SK-N-SH (cell line): ENCODE data around the gene TAS2R8. TPM values are rescaled to one million over a fixed set of nuclear protein-coding genes. Genes with fewer than 3 reads are reported as not detected.
"Not testable (repeated sequence)": the region's sequence is repeated elsewhere in the genome, so short reads cannot be mapped to it uniquely, and the experiment has no call there.

Source experiments
- CTCF ChIA-PET: fragments of 300-600, 350-600 bp; formaldehyde crosslinking; extraction: SDS; loops from one replicate; lab custom pipeline; 2021; lab: Yijun Ruan, JAX
- POLR2A ChIA-PET: fragments of 350-600 bp; sonication (Branson Sonifier 250); formaldehyde crosslinking; extraction: SDS; loops from one replicate; lab custom pipeline; 2020; ENCODE audit warnings: antibody characterized with exemption, inconsistent platforms; lab: Yijun Ruan, JAX
- DNase-seq: peaks from one replicate; pipeline ENCODE4 v3.0.0; 2012
- H2AFZ ChIP-seq: fragments of 200-600 bp; sonication (generic); 2 replicates; pipeline ENCODE4 v1.8.1; 2016; ENCODE audit warnings: antibody characterized with exemption, mild to moderate bottlenecking, low read depth
- H3F3A ChIP-seq: fragments of 200-600 bp; sonication (generic); replicated peaks from 2 replicates; pipeline ENCODE3; 2016; ENCODE audit warnings: antibody characterized with exemption, mild to moderate bottlenecking; ENCODE audit not compliant: insufficient read depth
- H3K27ac ChIP-seq, 2 experiments: fragments of 200-500 bp in 1 of 2; fragments of 200-600 bp in 1 of 2; sonication (Bioruptor generic) in 1 of 2; sonication (generic), shearing (Covaris generic) in 1 of 2; 2 replicates each; pipeline versions ENCODE4 v1.5.1 to v1.6.1; 2014 to 2016; ENCODE audit warnings: low read depth in 2 of 2, inconsistent platforms in 1 of 2, low read length in 1 of 2, mild to moderate bottlenecking in 1 of 2, mixed read lengths in 1 of 2
- H3K27me3 ChIP-seq: fragments of 200-600 bp; sonication (generic), shearing (Covaris generic); 2 replicates; pipeline ENCODE4 v1.6.1; 2016; ENCODE audit warnings: mixed run types; ENCODE audit not compliant: insufficient read depth
- H3K36me3 ChIP-seq, 2 experiments: fragments of 200-500 bp in 1 of 2; fragments of 200-600 bp in 1 of 2; sonication (Bioruptor generic) in 1 of 2; sonication (generic) in 1 of 2; replicated peaks in 1 of 2; 2 replicates each; pipeline versions ENCODE3 to v1.5.1; 2014 to 2016; ENCODE audit warnings: low read length in 1 of 2, mild to moderate bottlenecking in 1 of 2; ENCODE audit not compliant: insufficient read depth in 2 of 2, control insufficient read depth in 1 of 2
- H3K4me1 ChIP-seq, 2 experiments: fragments of 200-500 bp in 1 of 2; fragments of 200-600 bp in 1 of 2; sonication (Bioruptor generic) in 1 of 2; sonication (generic), shearing (Covaris generic) in 1 of 2; 2 replicates each; pipeline versions ENCODE4 v1.5.1 to v1.6.1; 2014 to 2016; ENCODE audit warnings: low read depth in 1 of 2, low read length in 1 of 2, mixed run types in 1 of 2; ENCODE audit not compliant: insufficient read depth in 2 of 2, control insufficient read depth in 1 of 2
- H3K4me2 ChIP-seq: fragments of 200-600 bp; sonication (generic), shearing (Covaris generic); 2 replicates; pipeline ENCODE4 v1.6.1; 2017; ENCODE audit warnings: mixed run types
- H3K4me3 ChIP-seq, 2 experiments: fragments of 200-500 bp in 1 of 2; fragments of 200-600 bp in 1 of 2; sonication (Bioruptor generic) in 1 of 2; sonication (generic), shearing (Covaris generic) in 1 of 2; 2 replicates each; pipeline versions ENCODE4 v1.5.1 to v1.8.1; 2014 to 2016; ENCODE audit warnings: low read depth in 2 of 2, inconsistent platforms in 1 of 2, low read length in 1 of 2, mild to moderate bottlenecking in 1 of 2, mixed read lengths in 1 of 2, moderate library complexity in 1 of 2
- H3K79me2 ChIP-seq: fragments of 200-600 bp; sonication (generic); 2 replicates; pipeline ENCODE4 v1.8.1; 2017; ENCODE audit warnings: mild to moderate bottlenecking; ENCODE audit not compliant: insufficient read depth
- H3K9ac ChIP-seq: fragments of 200-600 bp; sonication (generic); 2 replicates; pipeline ENCODE4 v1.6.1; 2017; ENCODE audit warnings: mixed run types
- H3K9me2 ChIP-seq: fragments of 200-600 bp; sonication (generic); 2 replicates; pipeline ENCODE4 v1.6.1; 2017; ENCODE audit warnings: mixed run types
- H3K9me3 ChIP-seq: fragments of 200-600 bp; sonication (generic); 2 replicates; pipeline ENCODE4 v1.6.1; 2017; ENCODE audit warnings: mixed run types, mild to moderate bottlenecking, moderate library complexity
- H4K20me1 ChIP-seq: fragments of 200-600 bp; sonication (generic); 2 replicates; pipeline ENCODE4 v1.6.1; 2017; ENCODE audit warnings: mild to moderate bottlenecking, mixed run types; ENCODE audit not compliant: insufficient read depth
- CHD2 ChIP-seq: fragments of 150-350 bp; IDR thresholded peaks from 2 replicates; pipeline ENCODE4 v1.6.1; 2018; ENCODE audit warnings: low read length; ENCODE audit not compliant: partially characterized antibody
- GABPA ChIP-seq: IDR thresholded peaks from 2 replicates; pipeline ENCODE4 v1.4.0; 2012; ENCODE audit warnings: low read depth, mild to moderate bottlenecking
- MXI1 ChIP-seq: IDR thresholded peaks from 2 replicates; pipeline ENCODE4 v1.6.1; 2012; ENCODE audit warnings: mild to moderate bottlenecking, low read depth, low read length, improper control_type of control experiment
- NFIC ChIP-seq: IDR thresholded peaks from 2 replicates; pipeline ENCODE4 v1.4.0; 2012; ENCODE audit warnings: borderline replicate concordance
- POLR2AphosphoS5 ChIP-seq: IDR thresholded peaks from 2 replicates; pipeline ENCODE4 v1.6.1; 2012; ENCODE audit warnings: low read depth, low read length
- RAD21 ChIP-seq: IDR thresholded peaks from 2 replicates; pipeline ENCODE4 v1.6.1; 2012; ENCODE audit warnings: mild to moderate bottlenecking, low read length
- TAF1 ChIP-seq: IDR thresholded peaks from 2 replicates; pipeline ENCODE4 v1.6.1; 2012; ENCODE audit warnings: low read depth, mild to moderate bottlenecking, low read length, moderate library complexity, borderline replicate concordance
- YY1 ChIP-seq: IDR thresholded peaks from 2 replicates; pipeline ENCODE4 v1.4.0; 2012; ENCODE audit warnings: low read depth, mild to moderate bottlenecking
- WGBS: methylation state at CpG from one replicate; pipeline ENCODE4 v1.1.6; 2017; ENCODE audit warnings: low lambda C conversion rate; 5-methylcytosine and 5-hydroxymethylcytosine counted together
- polyA plus RNA-seq, 3 experiments: library from polyadenylated mRNA; depleted of rRNA; stranded (reverse); fragments of >200 nt; gene quantifications; 2 replicates each; pipeline ENCODE4 v1.2.3, GENCODE V29; 2012
- TF ChIP-seq, protein P1 (sequence below): fragments of 200-600 bp; sonication (generic); IDR thresholded peaks from 2 replicates; pipeline ENCODE4 v1.6.1; 2017; ENCODE audit warnings: antibody characterized with exemption, mild to moderate bottlenecking, moderate library complexity
- TF ChIP-seq, protein P2 (sequence below): IDR thresholded peaks from 2 replicates; pipeline ENCODE4 v1.4.0; 2012; ENCODE audit warnings: low read depth, borderline replicate concordance
- TF ChIP-seq, protein P3 (sequence below): IDR thresholded peaks from 2 replicates; pipeline ENCODE4 v1.6.1; 2012; ENCODE audit warnings: mild to moderate bottlenecking, low read depth, low read length, moderate library complexity
- TF ChIP-seq, protein P4 (sequence below): fragments of 150-350 bp; IDR thresholded peaks from 2 replicates; pipeline ENCODE4 v1.6.1; 2017; ENCODE audit warnings: antibody characterized with exemption, low read length, low read depth, borderline replicate concordance
- TF ChIP-seq, protein P5 (sequence below): IDR thresholded peaks from 2 replicates; pipeline ENCODE4 v1.4.0; 2012; ENCODE audit warnings: low read depth, borderline replicate concordance

Gene TAS2R8
- polyA plus RNA-seq, 1 of the 3 experiments (the other 2 are of a cell fraction), result not detected

DNA sequence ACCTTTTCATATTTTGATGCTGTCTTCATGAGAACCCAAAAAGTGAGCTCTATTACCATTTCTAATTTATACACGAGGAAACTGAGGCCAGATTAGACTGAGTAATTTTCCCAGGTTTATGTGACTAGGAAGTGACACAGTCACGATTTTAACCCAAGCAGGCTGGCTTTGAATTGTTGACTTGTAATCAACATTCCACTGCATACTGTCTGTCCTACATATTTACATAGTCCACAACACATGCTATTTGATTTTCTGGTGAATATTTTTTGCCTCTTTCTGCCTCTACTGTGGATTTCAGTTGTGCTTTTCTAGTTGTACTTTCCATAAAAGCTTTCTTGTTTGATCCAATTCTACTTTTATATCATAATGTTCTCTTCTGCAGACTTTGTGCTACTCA lies 12.9 kb downstream of the TAS2R8 start:
- no peaks in the 10 kb centered on the region for H3K36me3 ChIP-seq

DNA sequence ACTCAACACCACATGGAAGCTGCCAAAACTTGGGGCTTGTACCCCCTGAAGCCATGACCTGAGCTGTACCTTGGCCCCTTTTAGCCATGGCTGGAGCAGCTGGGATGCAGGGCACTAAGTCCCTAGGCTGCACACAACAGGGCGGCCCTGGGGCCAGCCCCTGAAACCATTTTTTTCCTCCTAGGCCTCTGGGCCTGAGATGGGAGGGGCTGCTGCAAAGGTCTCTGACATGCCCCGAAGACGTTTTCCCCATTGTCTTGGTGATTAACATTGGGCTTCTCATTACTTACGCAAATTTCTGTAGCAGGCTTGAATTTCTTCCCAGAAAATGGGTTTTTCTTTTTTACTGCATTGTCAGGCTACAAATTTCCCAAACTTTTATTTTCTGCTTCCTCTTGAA lies 15.3 kb downstream of the TAS2R8 start:
- H3K9me3 ChIP-seq, H3K27ac ChIP-seq, H3F3A ChIP-seq, H3K36me3 ChIP-seq, H3K27me3 ChIP-seq, H3K4me3 ChIP-seq, POLR2A ChIA-PET, H3K4me1 ChIP-seq, H3K4me2 ChIP-seq, H2AFZ ChIP-seq, H3K9me2 ChIP-seq, H4K20me1 ChIP-seq, DNase-seq, H3K9ac ChIP-seq, H3K79me2 ChIP-seq, CTCF ChIA-PET: not testable (repeated sequence)
- 9% methylated on average over 3 of the region's 4 CpGs for WGBS

More for the DNA sequence above, 12.9 kb downstream of the TAS2R8 start:
- no peaks in the 10 kb centered on the region for H3F3A ChIP-seq
- no peak for DNase-seq
- H3K27me3 ChIP-seq, result peaks cover 3% of the 10 kb centered on the region; the same call in 1 of the 2 replicates
- no peak overlapping the region for H3K4me2 ChIP-seq
- POLR2A ChIA-PET, result no interaction called here
- no peak overlapping the region for H2AFZ ChIP-seq
- no peak overlapping the region for H3K27ac ChIP-seq
- H3K9me3 ChIP-seq, result no peaks in the 10 kb centered on the region
- CTCF ChIA-PET, result no interaction called here
- WGBS, result 0% methylated on average over 2 of the region's 2 CpGs
- no peaks in the 10 kb centered on the region for H3K4me1 ChIP-seq
- no peaks in the 10 kb centered on the region for H4K20me1 ChIP-seq
- H3K9ac ChIP-seq, result no peak overlapping the region
- no peak overlapping the region for H3K4me3 ChIP-seq
- H3K9me2 ChIP-seq, result no peaks in the 10 kb centered on the region
- TF ChIP-seq, protein P1, sequence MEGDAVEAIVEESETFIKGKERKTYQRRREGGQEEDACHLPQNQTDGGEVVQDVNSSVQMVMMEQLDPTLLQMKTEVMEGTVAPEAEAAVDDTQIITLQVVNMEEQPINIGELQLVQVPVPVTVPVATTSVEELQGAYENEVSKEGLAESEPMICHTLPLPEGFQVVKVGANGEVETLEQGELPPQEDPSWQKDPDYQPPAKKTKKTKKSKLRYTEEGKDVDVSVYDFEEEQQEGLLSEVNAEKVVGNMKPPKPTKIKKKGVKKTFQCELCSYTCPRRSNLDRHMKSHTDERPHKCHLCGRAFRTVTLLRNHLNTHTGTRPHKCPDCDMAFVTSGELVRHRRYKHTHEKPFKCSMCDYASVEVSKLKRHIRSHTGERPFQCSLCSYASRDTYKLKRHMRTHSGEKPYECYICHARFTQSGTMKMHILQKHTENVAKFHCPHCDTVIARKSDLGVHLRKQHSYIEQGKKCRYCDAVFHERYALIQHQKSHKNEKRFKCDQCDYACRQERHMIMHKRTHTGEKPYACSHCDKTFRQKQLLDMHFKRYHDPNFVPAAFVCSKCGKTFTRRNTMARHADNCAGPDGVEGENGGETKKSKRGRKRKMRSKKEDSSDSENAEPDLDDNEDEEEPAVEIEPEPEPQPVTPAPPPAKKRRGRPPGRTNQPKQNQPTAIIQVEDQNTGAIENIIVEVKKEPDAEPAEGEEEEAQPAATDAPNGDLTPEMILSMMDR, result no peak
- TF ChIP-seq RAD21 (no peak), GABPA (no peak), NFIC (no peak)
- TF ChIP-seq, protein P2, sequence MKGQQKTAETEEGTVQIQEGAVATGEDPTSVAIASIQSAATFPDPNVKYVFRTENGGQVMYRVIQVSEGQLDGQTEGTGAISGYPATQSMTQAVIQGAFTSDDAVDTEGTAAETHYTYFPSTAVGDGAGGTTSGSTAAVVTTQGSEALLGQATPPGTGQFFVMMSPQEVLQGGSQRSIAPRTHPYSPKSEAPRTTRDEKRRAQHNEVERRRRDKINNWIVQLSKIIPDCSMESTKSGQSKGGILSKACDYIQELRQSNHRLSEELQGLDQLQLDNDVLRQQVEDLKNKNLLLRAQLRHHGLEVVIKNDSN, result no peak
- H3K79me2 ChIP-seq, result no peaks in the 10 kb centered on the region

DNA sequence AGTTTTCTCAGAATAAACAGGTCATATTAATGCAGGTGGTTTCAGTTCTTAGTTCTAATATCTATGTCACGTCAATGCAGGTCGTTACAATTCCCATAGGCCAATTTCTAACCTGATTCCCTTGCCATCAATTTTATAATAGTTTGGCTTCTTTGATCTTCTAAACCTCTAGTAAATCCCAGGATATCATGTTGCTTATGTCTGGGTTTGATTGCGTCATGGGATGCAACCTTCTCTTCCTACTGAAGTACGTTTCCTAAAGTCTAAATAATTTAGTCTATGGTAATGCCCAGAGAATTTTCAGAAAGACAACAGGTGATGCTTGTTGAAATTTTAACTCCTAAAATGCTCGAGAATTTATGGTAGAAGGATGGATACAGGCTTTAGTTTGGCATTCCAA lies 23.8 kb downstream of the TAS2R8 start:
- no peaks in the 10 kb centered on the region for H3K9me2 ChIP-seq
- H3K9ac ChIP-seq, result no peak overlapping the region
- POLR2A ChIA-PET, result no interaction called here
- TF ChIP-seq MXI1 (no peak), POLR2AphosphoS5 (no peak), CHD2 (no peak), YY1 (no peak), NFIC (no peak), TAF1 (no peak)
- TF ChIP-seq, protein P3, sequence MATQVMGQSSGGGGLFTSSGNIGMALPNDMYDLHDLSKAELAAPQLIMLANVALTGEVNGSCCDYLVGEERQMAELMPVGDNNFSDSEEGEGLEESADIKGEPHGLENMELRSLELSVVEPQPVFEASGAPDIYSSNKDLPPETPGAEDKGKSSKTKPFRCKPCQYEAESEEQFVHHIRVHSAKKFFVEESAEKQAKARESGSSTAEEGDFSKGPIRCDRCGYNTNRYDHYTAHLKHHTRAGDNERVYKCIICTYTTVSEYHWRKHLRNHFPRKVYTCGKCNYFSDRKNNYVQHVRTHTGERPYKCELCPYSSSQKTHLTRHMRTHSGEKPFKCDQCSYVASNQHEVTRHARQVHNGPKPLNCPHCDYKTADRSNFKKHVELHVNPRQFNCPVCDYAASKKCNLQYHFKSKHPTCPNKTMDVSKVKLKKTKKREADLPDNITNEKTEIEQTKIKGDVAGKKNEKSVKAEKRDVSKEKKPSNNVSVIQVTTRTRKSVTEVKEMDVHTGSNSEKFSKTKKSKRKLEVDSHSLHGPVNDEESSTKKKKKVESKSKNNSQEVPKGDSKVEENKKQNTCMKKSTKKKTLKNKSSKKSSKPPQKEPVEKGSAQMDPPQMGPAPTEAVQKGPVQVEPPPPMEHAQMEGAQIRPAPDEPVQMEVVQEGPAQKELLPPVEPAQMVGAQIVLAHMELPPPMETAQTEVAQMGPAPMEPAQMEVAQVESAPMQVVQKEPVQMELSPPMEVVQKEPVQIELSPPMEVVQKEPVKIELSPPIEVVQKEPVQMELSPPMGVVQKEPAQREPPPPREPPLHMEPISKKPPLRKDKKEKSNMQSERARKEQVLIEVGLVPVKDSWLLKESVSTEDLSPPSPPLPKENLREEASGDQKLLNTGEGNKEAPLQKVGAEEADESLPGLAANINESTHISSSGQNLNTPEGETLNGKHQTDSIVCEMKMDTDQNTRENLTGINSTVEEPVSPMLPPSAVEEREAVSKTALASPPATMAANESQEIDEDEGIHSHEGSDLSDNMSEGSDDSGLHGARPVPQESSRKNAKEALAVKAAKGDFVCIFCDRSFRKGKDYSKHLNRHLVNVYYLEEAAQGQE, result no peak
- TF ChIP-seq, protein P4, sequence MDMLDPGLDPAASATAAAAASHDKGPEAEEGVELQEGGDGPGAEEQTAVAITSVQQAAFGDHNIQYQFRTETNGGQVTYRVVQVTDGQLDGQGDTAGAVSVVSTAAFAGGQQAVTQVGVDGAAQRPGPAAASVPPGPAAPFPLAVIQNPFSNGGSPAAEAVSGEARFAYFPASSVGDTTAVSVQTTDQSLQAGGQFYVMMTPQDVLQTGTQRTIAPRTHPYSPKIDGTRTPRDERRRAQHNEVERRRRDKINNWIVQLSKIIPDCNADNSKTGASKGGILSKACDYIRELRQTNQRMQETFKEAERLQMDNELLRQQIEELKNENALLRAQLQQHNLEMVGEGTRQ, result no peak
- TF ChIP-seq, protein P5, sequence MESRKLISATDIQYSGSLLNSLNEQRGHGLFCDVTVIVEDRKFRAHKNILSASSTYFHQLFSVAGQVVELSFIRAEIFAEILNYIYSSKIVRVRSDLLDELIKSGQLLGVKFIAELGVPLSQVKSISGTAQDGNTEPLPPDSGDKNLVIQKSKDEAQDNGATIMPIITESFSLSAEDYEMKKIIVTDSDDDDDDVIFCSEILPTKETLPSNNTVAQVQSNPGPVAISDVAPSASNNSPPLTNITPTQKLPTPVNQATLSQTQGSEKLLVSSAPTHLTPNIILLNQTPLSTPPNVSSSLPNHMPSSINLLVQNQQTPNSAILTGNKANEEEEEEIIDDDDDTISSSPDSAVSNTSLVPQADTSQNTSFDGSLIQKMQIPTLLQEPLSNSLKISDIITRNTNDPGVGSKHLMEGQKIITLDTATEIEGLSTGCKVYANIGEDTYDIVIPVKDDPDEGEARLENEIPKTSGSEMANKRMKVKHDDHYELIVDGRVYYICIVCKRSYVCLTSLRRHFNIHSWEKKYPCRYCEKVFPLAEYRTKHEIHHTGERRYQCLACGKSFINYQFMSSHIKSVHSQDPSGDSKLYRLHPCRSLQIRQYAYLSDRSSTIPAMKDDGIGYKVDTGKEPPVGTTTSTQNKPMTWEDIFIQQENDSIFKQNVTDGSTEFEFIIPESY, result no peak
- no peaks in the 10 kb centered on the region for H3K9me3 ChIP-seq
- no peaks in the 10 kb centered on the region for H3K79me2 ChIP-seq
- H3K36me3 ChIP-seq, result no peaks in the 10 kb centered on the region
- no peak for DNase-seq
- no peak overlapping the region for H3K4me3 ChIP-seq
- no peaks in the 10 kb centered on the region for H3K27me3 ChIP-seq
- H3K27ac ChIP-seq, result no peak overlapping the region
- no peaks in the 10 kb centered on the region for H4K20me1 ChIP-seq
- no peak overlapping the region for H2AFZ ChIP-seq
- H3F3A ChIP-seq, result no peaks in the 10 kb centered on the region
- 11% methylated on average over 5 of the region's 5 CpGs for WGBS
- CTCF ChIA-PET, result no interaction called here
- H3K4me2 ChIP-seq, result no peak overlapping the region
- H3K4me1 ChIP-seq, result no peaks in the 10 kb centered on the region
